NCI-H1436 treated with DMSO at 0.1 percent for 48 hours (cell line): ENCODE measurements around the gene HEBP2.
"Not testable (repeated sequence)": the region's sequence is repeated elsewhere in the genome, so short reads cannot be mapped to it uniquely, and the experiment has no call there.

Experiments
- DNase-seq: peaks from one replicate; lab custom pipeline; 2025; lab: John Stamatoyannopoulos, UW

Gene HEBP2, protein sequence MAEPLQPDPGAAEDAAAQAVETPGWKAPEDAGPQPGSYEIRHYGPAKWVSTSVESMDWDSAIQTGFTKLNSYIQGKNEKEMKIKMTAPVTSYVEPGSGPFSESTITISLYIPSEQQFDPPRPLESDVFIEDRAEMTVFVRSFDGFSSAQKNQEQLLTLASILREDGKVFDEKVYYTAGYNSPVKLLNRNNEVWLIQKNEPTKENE

DNA sequence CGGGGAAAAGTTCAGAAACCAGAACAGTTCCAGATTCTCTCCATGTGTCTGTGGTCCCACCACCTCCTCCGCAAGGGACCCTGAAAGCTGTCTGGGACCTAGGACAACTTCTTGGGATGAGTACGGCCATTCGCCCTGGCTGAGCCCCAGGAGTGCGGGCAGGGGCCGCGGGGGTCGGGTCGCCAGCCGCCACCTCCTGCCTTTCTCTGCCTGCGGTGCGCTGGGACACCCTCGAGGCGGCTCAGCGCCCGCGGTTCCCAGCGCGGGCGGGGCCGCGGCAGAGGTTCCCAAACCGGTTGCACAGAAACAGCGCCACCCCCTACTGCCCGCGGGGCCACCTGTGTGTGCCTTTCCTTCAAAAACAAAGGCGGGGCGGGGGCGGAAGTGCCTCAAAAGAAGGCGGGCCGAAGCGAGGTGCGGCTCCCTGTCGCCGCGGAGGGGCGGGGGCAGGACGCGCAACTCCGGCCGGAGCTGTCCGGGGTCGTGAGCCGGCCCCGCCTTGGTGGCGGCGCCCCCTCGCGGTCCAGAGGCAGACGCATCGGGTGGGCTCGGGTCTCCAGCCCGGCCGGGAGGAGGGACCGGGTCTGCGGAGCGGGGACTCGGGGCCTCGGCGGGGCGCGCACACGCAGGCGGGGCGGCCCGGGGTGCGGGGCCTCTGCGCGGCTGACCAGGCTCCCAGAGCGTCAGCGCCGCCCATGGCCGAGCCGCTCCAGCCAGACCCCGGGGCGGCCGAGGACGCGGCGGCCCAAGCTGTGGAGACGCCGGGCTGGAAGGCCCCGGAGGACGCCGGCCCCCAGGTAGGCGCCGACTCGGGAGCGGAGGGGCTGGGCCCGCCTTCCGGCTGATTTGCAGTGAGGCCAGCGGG is at the start of gene HEBP2:
Gene HEBP2, plus strand, starts transcription at position 423 of the 865 bp plus-strand sequence. Its CDS starts 273 bp downstream, at position 696.
- peak; percentile 85 for DNase-seq

DNA sequence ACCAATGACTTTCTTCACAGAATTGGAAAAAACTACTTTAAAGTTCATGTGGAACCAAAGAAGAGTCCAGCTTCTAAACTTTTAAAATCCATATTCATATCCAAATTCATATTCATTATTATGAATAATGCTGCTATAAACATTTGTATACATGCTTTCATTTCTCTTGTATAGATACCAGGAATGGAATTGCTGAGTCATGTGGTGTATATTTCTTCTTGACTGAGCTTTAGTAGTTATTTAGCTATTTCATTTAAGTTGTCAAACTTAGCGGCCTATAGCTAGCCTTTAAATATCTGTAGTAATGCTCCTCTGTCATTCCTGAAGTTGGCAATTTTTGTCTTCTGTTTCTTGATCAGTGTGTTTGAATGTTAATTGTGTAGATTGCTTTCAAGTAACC is 46.1 kb upstream of the HEBP2 start:
- DNase-seq, result no peak

DNA sequence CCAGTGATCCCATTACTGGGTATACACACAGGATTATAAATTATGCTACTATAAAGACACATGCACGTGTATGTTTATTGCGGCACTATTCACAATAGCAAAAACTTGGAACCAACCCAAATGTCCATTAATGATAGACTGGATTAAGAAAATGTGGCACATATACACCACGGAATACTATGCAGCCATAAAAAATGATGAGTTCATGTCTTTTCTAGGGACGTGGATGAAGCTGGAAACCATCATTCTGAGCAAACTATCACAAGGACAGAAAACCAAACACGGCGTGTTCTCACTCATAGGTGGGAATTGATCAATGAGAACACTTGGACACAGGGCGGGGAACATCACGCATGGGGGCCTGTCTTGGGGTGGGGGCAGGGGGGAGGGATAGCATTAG is 35.3 kb upstream of the HEBP2 start:
- not testable (repeated sequence) for DNase-seq

DNA sequence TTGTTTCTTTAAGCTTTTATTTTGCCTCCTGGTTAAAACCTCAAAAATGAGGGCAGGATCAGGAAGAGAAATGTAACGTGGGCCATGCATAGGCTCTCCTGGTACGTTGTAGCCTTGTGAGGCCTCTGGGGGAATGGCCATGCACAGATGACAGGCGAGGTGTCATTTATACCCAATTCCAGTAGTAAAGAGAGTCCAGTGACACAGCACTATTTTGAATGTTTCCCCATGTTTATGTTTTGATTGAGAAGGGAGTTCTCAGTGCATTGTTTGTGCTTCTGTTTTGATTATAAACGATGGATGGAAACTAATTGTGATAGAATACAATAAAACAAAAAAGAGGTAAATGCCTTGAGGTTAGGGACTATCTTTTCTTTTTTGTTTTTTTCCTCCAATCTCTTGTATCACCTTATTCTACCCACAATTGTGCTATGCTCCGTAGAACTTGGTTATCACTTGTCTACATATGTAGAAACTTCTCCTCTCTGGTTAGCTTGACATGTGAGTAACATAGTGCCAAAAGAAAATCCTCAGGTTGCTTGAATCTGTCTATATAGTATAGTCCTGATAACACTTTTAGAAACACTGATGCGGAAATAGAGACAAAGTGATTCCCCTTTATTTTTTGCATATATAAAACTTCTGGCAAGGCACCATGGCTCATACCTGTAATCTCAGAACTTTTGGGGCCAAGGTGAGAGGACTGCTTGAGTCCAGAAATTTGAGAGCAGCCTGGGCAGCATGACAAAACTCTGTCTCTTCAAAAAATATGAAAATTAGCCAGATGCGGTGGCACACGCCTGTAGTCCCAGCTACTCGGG is 33.2 kb upstream of the HEBP2 start:
- no peak for DNase-seq

DNA sequence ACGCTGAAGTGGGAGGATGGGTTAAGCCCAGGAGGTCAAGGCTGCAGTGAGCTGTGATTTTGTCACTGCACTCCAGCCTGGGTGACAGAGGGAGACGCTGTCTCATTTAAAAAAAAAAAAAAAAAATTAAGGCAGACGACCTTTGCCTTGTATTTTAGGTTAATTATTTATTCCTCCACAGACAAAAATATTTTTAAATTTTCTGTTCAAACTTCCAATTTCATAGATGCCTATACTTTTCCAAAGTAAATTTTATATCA is 32.6 kb upstream of the HEBP2 start:
- DNase-seq, result no peak

DNA sequence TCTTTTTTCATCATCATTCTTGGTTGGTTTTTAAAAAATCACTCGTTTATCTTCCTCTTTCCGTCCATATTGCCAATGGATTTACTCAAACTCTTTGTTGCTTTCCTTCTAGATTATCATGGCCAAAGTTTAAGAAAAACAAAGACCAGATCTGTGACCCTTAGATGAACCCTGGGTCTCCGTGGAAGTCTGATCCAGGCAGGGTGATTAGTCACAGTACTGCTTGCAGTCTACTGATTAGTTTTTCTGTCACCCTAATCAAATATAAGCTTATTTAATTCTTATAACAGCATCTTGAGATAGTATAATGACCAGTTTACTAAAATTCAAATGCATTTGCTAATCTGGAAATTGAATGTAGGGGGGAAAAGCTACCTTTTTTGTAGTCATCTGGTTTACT is 32.3 kb upstream of the HEBP2 start:
- no peak for DNase-seq

DNA sequence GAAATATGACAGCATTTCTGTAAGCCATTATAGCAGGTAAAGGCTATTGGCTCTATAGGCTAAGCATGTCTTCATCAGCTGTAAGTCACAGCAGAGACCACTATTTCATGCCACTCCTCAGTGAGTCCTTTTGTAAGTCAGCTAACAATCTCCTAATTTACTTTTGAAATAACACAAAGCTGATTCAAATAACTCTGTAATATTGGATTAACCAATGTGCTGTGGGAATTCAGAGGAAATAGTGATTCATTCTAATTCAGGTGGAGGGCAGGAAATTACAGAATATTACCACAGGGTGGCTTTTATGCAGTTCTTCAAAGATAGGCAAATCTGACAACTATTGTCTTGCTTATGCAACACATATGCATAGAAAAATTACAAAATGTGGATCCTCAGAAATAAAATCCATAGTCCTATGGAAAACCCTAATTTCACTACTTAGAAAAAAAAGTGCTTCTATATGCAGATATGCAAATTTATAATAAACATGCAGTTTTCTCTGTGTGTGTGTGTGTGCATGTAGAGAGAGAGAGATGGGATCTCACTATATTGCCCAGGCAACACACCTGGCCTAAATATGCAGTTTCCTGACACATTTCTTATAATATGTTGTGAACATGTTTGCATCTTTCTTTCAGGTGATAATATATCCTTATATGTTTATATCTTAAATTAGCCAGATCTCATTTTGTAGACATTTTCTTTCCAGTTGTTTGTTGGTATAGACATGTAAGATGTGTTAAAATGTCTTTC is 31.1 kb upstream of the HEBP2 start:
- no peak for DNase-seq

DNA sequence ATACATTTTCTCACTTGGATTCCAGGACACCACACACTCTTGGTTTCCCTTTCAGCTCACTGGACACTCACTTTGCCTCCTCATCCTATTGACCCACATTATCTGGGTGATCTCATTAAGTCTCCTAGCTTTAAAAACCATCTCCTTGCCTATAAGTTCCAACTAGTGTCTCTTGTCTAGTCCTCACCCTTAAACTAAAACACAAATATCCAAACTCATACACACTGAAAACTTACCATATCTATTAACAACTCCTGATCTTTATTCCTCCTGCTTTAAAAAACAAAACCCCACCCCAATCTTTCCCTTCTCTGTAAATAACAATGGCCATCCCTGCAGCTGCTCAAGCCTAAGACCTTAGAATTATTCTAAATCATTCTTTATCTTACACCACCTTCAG is 29.8 kb upstream of the HEBP2 start:
- no peak for DNase-seq

DNA sequence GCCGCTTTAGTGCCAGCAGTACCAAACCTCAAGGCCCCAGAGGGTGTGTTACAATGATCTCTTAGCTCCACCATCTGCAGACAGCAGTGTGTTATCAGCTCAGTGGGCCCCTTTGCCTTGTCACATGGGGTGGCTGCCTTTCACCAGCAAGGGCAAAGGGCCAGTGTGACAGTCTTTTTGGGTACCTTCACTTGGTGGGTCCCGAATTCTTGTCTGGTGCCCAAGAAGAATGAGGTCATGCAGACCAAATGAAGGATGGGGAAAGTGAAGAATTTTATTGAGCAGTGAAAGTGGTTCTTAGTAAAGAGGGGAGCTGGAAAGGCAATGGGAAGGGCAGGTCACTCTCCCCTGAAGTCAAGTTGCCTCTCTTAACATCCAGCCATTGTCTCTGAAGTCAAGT is 29.2 kb upstream of the HEBP2 start:
- DNase-seq, result no peak

DNA sequence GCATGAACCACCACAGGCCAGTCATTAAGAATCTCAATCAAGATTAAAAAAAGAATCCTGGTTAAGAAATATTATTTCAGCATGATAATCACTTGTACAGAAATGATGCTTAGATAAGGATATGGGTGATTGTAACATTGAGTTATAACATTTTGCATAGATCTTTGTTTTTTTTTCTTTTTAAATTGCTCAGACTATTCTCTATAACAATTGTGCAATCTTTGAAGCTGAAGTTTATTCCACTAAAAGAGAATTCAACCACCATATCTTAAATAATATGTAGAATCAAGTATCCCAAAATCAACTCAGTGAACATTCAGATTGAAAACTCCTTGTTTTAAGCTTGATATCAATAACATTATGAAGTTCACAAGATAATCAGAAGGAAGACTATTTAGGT is 27.0 kb upstream of the HEBP2 start:
- DNase-seq, result no peak

DNA sequence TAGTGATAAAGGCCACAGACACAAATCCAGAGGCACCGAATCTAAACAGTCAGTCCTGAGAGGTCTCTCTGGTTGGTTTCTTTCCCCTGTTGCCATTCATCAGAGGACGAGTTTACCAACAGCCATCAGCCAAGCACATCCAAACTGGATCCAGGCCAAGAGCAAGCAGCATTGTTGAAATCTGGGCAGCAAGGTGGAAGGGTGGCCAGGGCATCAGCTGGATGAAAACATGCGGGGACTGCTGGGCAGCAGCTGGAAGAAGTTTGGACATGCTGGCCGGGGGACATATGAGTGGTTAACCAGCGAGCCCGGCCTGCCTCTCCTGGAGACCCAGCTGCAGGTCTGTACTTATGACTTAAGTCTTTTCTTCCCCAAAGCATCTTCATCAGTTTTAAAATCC is 26.2 kb upstream of the HEBP2 start, which contains the start of gene SMIM28:
Gene SMIM28, plus strand, starts transcription at position 62 of the 400 bp plus-strand sequence. Its CDS starts 168 bp downstream, at position 230.
- DNase-seq, result no peak

DNA sequence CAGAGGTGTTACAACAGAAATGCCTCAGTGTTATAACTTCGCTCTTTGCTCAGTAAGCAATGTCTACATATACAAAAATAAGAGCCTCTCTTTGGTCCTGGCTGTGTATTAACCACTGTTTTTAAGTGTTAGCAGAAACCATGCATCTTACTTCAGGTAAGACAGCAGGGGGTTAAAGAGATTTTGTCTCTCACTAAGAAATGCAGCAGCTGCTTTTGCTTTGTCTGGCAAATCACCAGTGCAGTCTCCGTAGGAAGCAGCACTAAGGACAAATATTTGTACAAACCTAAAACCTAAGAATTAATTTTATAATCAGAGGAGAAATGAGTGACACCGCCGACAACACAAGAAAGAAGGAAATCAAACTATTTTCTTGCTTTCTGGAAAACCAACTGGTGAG is 25.6 kb upstream of the HEBP2 start:
- DNase-seq, result no peak

DNA sequence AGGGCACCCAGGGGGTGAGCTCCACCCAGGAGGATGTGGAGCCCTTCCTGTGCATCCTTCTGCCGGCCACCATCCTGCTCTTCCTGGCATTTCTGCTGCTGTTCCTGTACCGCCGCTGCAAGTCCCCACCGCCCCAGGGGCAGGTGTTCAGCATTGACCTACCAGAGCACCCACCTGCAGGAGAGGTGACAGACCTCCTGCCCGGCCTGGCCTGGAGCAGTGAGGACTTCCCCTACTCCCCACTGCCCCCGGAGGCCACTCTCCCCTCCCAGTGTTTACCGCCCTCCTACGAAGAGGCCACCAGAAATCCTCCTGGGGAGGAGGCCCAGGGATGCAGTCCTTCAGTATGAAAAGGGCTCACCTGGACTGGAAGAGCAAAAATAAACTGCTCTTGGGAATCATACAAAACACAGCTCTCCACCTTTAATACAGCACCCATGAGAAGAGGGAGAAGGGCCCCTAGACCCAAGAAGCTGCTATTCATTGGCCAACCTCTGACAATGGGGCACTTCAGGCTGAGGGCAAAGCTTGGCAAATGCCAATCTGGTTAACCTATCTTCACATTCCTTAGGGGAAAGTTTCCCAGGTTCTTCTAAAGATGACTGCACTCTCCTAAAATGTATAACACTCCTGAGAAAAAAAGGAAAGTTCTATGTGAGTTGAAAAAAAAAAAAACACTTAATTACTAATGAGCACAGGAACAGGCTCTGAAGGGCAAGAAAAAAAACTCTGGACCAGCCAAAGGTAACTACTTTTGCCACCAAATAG is 21.3 kb upstream of the HEBP2 start:
- no peak for DNase-seq

DNA sequence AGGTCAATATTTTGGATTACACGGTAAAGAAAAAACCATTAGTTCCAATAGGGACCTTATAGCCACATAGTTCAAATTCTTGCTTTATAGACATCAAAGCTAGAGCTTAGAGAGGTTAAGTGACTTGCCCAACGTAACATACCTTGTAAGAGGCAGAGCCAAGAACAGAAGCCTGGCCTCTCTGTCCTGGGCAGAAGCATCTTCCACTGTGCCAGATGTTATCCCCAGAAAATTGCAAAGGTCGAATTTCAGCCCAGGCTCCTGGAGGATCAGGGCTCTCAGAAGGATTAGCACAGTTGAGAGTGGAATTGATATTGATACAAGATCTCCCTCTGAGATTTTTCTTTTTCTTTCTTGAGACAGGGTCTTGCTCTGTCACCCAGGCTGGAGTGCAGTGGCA is 20.2 kb upstream of the HEBP2 start:
- no peak for DNase-seq

DNA sequence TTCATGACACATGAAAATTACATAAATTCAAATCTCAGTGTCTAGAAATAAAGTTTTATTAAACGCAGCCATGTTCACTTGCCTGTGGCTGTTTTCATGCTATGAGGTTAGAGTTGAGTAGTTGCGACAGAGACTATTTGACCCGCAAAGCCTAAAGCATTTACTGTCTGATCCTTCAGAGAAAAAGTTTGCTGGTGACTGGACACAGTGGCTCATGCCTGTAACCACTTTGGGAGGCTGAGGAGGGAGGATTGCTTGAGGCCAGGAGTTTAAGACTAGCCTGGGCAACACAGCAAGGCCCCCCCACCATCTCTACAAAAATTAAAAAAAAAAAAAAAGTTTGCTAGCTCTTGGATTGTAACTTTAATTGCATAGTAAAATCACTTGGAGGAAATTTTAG is 17.1 kb upstream of the HEBP2 start:
- DNase-seq, result no peak

DNA sequence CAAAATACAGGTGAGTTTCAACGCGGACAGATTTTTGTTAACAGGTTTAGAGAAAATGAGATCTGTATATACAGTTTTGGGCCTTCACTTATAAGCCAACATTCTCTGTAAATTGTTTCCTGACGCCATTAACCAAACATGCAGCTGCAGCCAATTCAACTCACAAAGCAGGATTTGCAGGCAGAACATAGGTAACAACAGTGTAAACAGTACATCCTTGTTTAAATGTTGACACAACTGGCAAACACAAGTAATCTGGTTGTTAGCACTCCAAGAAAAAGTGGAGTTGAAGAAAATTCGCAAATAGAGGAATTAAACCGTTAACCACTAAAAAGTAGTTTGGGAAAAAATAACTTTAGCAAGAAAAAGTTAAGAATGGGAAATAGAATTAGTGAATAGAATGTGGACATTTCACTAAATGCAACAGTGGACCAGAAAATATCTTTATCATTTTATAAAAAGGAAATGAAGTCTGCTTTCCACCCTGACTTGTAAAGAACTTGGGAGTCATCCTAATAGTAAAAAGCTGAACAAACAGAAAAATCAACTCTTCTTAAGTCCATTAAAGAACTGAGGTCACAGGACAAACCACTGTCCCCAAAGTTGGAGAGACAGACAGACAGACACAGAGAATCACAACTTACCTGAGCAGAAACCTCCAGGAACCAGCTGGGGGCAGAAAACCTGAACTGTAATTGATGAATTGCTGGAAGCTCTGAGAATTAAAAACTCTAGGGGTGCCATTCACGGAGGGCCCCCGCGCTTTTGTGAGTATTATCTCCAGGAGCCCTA is 16.2 kb upstream of the HEBP2 start:
- DNase-seq, result peak; percentile 42

DNA sequence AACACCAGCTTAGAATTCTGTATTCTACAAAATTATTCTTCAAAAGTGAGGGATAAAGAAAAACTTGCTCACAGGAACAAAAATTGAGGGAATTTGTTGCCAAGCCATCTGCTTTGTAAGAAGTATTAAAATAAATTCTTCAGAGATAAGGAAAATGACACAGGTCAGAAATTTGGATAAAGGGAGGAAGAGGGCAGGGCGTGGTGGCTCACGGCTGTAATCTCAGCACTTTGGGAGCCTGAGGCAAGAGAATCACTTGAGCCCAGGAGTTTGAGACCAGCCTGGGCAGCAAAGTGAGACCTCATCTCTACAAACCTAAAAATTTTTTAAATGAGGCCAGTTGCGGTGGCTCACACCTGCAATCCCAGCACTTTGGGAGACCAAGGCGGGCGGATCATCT is 14.5 kb upstream of the HEBP2 start:
- no peak for DNase-seq

DNA sequence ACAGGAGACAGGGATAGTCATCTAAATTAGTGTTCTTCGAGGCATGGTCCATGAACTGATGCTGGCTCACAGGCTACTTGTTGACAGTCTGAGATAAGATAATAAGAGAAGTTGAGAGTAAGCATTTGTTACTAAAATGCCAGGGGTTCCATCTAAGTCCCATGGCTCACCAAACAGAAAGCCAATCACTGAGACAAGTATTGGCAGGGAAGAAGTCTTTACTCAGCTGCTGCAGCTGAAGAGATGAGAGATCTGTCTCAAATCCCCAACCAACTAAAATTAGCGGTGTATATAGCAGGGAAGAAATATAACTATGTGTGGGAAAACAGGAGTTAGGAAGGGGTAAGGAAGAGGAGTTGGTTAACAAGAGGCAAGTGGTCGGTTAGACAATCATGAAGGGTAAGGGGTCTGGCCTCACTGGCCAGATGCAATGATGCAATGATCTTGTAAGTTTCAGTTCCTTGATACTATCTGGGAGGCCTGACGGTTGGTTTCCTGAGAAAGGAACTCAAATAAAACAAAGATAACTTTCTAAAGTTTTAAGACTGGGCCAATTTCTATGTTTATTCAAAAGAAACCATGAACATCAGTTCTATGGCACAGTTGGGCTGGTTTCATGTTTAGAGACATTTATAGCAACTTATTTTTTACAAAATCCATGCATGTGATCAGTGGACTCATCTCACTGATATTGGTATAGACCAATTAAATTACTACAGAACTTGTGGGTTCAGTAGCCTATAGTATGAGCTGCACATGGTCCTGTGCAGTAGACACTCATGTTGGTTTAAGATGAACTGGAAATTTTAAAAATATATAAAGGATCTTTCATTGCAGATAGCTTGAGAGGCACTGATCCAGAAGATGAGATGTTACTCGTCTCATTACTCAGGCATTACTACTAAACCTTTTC is 9.9 kb upstream of the HEBP2 start:
- no peak for DNase-seq

DNA sequence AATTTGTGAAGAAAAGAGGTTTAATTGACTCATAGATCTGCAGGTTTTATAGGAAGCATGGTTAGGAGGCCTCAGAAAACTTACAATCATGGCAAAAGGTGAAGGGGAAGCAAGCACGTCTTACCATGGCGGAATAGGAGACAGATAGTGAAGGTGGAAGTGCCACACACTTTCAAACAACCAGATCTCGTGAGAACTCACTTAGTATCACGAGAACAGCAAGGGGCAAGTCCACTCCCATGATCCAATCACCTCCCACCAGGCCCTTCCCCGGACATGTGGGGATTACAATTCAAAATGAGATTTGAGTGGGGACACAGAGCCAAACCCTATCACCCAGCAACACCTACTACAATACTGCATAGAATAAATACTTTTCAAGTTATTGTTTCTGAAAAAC is 7.3 kb upstream of the HEBP2 start:
- no peak for DNase-seq
